Breast epithelium (tissue), 3 donors: Measurements from ENCODE around the gene COL8A2.

Experiments used
- POLR2A ChIP-seq: fragments of 450-650 bp; IDR thresholded peaks from one replicate; pipeline ENCODE4 v1.6.1; 2016; ENCODE audit warnings: antibody characterized with exemption, mild to moderate bottlenecking, moderate library complexity
- TF ChIP-seq, protein P1 (sequence below), 3 donors: fragments of 450-650 bp; IDR thresholded peaks; one replicate each; pipeline ENCODE4 v1.5.1; 2016 to 2017; ENCODE audit warnings: antibody characterized with exemption in 3 of 3, mild to moderate bottlenecking in 3 of 3, moderate library complexity in 3 of 3

DNA sequence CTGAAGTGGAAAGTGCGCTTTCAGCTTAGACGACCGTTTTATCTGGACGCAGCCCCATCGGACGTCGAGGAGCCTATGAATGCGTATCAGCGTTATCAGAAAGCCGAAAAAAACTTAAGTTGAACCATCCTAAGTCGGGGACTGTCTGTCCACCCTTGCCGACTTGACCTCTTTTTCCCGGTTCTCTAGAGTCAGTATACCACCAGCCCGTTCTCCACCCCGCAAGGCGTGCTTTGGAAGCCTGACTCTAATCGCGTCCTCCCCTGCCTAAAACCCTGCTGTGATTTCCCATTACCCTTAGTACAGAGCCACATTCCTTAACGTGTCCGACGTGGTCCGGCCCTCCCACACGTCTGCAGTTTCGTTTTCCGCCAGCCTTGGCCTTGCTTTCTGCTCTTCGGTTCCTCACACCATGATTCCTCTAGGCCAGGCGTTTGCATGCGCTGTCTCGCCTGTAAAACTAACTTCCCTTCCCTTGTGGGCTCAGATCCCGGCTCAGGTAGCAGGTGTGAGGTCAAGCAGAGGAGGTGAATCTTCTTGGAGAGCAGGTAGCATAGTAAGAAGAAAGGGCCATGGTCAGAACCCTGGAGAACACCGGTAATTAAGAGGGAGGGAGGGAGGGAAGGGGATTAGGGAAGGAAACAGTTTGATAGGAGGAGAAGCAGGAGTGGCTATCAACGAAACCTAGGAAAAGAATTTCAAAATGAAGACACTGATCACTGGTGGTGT, 35.5 kb downstream of the COL8A2 start:
- TF ChIP-seq, protein P1, sequence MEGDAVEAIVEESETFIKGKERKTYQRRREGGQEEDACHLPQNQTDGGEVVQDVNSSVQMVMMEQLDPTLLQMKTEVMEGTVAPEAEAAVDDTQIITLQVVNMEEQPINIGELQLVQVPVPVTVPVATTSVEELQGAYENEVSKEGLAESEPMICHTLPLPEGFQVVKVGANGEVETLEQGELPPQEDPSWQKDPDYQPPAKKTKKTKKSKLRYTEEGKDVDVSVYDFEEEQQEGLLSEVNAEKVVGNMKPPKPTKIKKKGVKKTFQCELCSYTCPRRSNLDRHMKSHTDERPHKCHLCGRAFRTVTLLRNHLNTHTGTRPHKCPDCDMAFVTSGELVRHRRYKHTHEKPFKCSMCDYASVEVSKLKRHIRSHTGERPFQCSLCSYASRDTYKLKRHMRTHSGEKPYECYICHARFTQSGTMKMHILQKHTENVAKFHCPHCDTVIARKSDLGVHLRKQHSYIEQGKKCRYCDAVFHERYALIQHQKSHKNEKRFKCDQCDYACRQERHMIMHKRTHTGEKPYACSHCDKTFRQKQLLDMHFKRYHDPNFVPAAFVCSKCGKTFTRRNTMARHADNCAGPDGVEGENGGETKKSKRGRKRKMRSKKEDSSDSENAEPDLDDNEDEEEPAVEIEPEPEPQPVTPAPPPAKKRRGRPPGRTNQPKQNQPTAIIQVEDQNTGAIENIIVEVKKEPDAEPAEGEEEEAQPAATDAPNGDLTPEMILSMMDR (IDR thresholded peaks at IDR 0.05) = no peak
- no peak for TF ChIP-seq POLR2A
